Retina (tissue), 1 donor: Measurements from ENCODE around the gene BAIAP2.
A peak's percentile ranks its signal among the peaks of the same experiment; 100 is the strongest.

Experiments
- DNase-seq: peaks from one replicate; pipeline ENCODE4 v3.0.0-alpha.2; 2016

BAIAP2 gene

GRCh38 chr17:81114351-81115093 lies 79.6 kb downstream of the BAIAP2 start:
- peak; percentile 48 for DNase-seq

GRCh38 chr17:81115219-81115618 lies 80.3 kb downstream of the BAIAP2 start:
- DNase-seq: no peak

- DNase-seq: no peak
Measured at GRCh38 chr17:81115749-81116464, 81.0 kb downstream of the BAIAP2 start.

- DNase-seq: no peak
Measured at GRCh38 chr17:81116704-81117103, 81.8 kb downstream of the BAIAP2 start.

GRCh38 chr17:81117672-81118198 lies 82.8 kb downstream of the BAIAP2 start:
- DNase-seq: no peak

GRCh38 chr17:81118308-81119221 lies 83.6 kb downstream of the BAIAP2 start:
- no peak for DNase-seq

GRCh38 chr17:81119223-81120148 lies 84.5 kb downstream of the BAIAP2 start:
- peak; percentile 86 for DNase-seq

GRCh38 chr17:81120149-81120484 lies 85.2 kb downstream of the BAIAP2 start:
- DNase-seq: no peak

GRCh38 chr17:81120695-81121621 lies 86.0 kb downstream of the BAIAP2 start:
- peak; percentile 35 for DNase-seq

GRCh38 chr17:81121841-81122733 lies 87.1 kb downstream of the BAIAP2 start:
- DNase-seq: peak; percentile 62

GRCh38 chr17:81123052-81124048 lies 88.4 kb downstream of the BAIAP2 start:
- DNase-seq: no peak

- no peak for DNase-seq
Measured at GRCh38 chr17:81124377-81124776, 89.4 kb downstream of the BAIAP2 start.

- DNase-seq: no peak
Measured at GRCh38 chr17:81125573-81126081, 90.7 kb downstream of the BAIAP2 start.

GRCh38 chr17:81126281-81127132 lies 91.6 kb downstream of the BAIAP2 start:
- no peak for DNase-seq

GRCh38 chr17:81127133-81127455 lies 92.1 kb downstream of the BAIAP2 start:
- no peak for DNase-seq

- DNase-seq: no peak
Measured at GRCh38 chr17:81127526-81128177, 92.7 kb downstream of the BAIAP2 start.

- no peak for DNase-seq
Measured at GRCh38 chr17:81128338-81128737, 93.4 kb downstream of the BAIAP2 start.
